A673 (cell line): Measurements from ENCODE around the gene INVS. TPM values are rescaled to one million over a fixed set of nuclear protein-coding genes. Genes with fewer than 3 reads are reported as not detected.
"Not testable (repeated sequence)": the region's sequence is repeated elsewhere in the genome, so short reads cannot be mapped to it uniquely, and the experiment has no call there.

ENCODE experiments used
- BruUV-seq: library from RNA; stranded (reverse); fragments of 400-500 nt; replicated peaks from 2 replicates; lab custom pipeline; 2021; lab: Mats Ljungman, UMichigan
- CTCF ChIA-PET: fragments of 300-600 bp; sonication (Branson Sonifier 250); formaldehyde crosslinking; loops from one replicate; lab custom pipeline; 2022; ENCODE audit warnings: antibody characterized with exemption; lab: Charles Lee
- POLR2A ChIA-PET: fragments of 300-600 bp; sonication (Branson Sonifier 250); formaldehyde crosslinking; loops from one replicate; lab custom pipeline; 2022; ENCODE audit warnings: antibody characterized with exemption; ENCODE audit not compliant: low non-redundant PET; lab: Charles Lee
- DNase-seq: peaks from one replicate; pipeline ENCODE4 v3.0.0-alpha.2; 2015; ENCODE audit warnings: low spot score
- H3K27ac ChIP-seq: fragments of 200-600 bp; sonication (generic); 2 replicates; pipeline ENCODE4 v1.5.1; 2016; ENCODE audit warnings: mixed run types, low read depth, mild to moderate bottlenecking, mixed read lengths, antibody characterized with exemption, low read length; ENCODE audit not compliant: poor library complexity, severe bottlenecking
- H3K27me3 ChIP-seq: fragments of 200-600 bp; sonication (generic); replicated peaks from 2 replicates; pipeline ENCODE4 v1.6.1; 2017; ENCODE audit warnings: mixed run types, low read depth, mild to moderate bottlenecking, mixed read lengths, antibody characterized with exemption, low read length; ENCODE audit not compliant: insufficient read depth, poor library complexity
- H3K36me3 ChIP-seq: fragments of 200-600 bp; sonication (generic); 2 replicates; pipeline ENCODE4 v1.6.1; 2016; ENCODE audit warnings: mixed run types, mild to moderate bottlenecking, mixed read lengths, antibody characterized with exemption, low read length; ENCODE audit not compliant: insufficient read depth, poor library complexity, severe bottlenecking
- H3K4me1 ChIP-seq: fragments of 200-600 bp; sonication (generic); 2 replicates; pipeline ENCODE4 v1.6.1; 2017; ENCODE audit warnings: mixed run types, mild to moderate bottlenecking, mixed read lengths, antibody characterized with exemption, low read length; ENCODE audit not compliant: insufficient read depth, poor library complexity, severe bottlenecking
- H3K4me3 ChIP-seq: fragments of 200-600 bp; sonication (generic); 2 replicates; pipeline ENCODE4 v1.5.1; 2016; ENCODE audit warnings: low read depth, mixed run types, mild to moderate bottlenecking, mixed read lengths, low read length; ENCODE audit not compliant: poor library complexity, severe bottlenecking
- H3K9me3 ChIP-seq: fragments of 200-600 bp; sonication (generic); 2 replicates; pipeline ENCODE4 v1.6.1; 2016; ENCODE audit warnings: mixed run types, low read depth, mild to moderate bottlenecking, mixed read lengths, antibody characterized with exemption, low read length; ENCODE audit not compliant: poor library complexity, severe bottlenecking
- CTCF ChIP-seq: fragments of 300-800, 200-600 bp; sonication (generic); conservative IDR thresholded peaks from 2 replicates; pipeline ENCODE4 v1.5.1; 2017; ENCODE audit warnings: low read depth, mild to moderate bottlenecking, antibody characterized with exemption, low read length, moderate library complexity, mixed read lengths
- EZH2 ChIP-seq: fragments of 200-600 bp; sonication (generic); IDR thresholded peaks from 2 replicates; pipeline ENCODE4 v1.6.1; 2017; ENCODE audit warnings: borderline replicate concordance, low read depth, mild to moderate bottlenecking, mixed read lengths, antibody characterized with exemption, low read length; ENCODE audit not compliant: poor library complexity, severe bottlenecking
- intact Hi-C: fragments of 100-400 bp; cut with micrococcal nuclease; formaldehyde crosslinking; loops from one replicate; pipeline ENCODE4 v1.10.0; 2022; ENCODE audit not compliant: unreplicated experiment
- total RNA-seq: library from RNA; stranded (reverse); gene quantifications from 2 replicates; pipeline ENCODE4 v1.2.3, GENCODE V29; 2021

Gene INVS
- total RNA-seq, 1 experiment from 2014 or later = 23.3 TPM

DNA sequence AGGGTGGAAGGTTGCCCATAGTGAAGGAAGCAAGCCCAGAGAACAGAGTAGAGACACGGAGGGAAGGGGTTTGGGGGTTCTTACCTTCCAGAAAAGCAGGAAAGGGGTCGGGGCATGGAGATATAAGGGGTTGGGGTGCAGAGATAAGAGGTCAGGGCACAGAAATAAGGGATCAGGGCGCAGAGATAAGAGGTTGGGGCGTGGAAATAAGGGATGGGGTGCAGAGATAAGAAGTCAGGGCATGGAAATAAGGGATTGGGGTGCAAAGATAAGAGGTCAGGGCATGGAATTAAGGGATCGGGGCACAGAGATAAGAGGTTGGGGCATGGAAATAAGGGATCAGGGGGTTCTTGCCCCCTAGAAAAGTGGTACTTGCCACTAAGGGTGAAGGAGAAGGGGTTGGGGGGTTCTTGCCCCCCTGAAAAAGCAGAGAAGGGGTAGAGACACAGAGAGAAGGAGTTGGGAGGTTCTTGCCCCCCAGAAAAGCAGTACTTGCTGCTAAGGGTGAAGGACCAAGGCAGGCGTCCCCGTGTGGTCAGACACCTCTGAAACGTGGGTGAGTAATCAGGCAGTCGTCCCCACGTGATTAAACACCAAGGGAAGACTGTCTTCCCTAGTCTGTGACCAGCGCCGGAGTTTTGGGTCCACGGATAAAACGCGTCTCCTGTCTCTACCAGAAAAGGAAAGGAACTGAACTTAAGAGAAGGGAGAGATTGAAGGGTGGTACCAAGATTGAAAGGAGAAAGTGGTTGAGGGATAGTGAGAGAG lies 46.3 kb downstream of the INVS start:
- H3K9me3 ChIP-seq, POLR2A ChIA-PET, BruUV-seq, H3K4me3 ChIP-seq, H3K27me3 ChIP-seq, H3K27ac ChIP-seq, H3K4me1 ChIP-seq, DNase-seq, CTCF ChIA-PET, H3K36me3 ChIP-seq: not testable (repeated sequence)
- intact Hi-C loops = loop anchor here (2.0 kb wide), 1 partner anchor 19 kb away; no protein-coding TSS in a partner anchor

DNA sequence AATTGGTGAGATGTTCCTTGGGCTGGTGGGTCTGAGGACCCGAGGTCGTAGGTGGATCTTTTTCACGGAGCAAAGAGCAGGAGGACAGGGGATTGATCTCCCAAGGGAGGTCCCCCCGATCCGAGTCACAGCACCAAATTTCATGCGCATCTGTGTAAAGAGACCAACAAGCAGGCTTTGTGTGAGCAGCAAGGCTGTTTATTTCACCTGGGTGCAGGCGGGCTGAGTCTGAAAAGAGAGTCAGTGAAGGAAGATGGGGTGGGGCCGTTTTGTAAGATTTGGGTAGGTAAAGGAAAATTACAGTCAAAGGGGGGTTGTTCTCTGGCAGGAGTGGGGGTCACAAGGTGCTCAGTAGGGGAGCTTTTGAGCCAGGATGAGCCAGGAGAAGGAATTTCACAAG lies 46.9 kb downstream of the INVS start:
- CTCF ChIA-PET, DNase-seq, H3K36me3 ChIP-seq, BruUV-seq, H3K27ac ChIP-seq, H3K27me3 ChIP-seq, H3K4me3 ChIP-seq, H3K9me3 ChIP-seq, POLR2A ChIA-PET: not testable (repeated sequence)
- H3K4me1 ChIP-seq = peaks cover 12% of the 10 kb centered on the region
- intact Hi-C loops = loop anchor here (2.0 kb wide), 1 partner anchor 19 kb away; no protein-coding TSS in a partner anchor

DNA sequence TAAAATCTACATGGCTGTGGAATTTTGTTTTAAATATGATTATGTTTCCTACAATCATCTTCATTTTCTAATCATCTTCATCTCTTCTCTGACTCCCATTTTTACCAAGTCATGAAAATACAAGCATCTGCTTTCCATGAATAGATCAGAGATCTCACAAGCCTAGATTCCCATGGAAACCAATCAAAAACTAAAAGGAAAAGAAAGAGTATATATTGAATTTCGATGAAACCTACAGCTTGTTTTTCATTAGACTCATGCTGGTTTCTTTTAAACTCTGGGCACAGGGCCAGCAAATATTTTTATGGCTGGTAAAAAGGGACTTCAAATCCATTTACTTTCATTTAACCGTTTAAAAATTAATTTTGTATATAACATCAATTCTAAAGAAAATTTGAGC lies 51.2 kb downstream of the INVS start:
- intact Hi-C loops = no loop called here
- Histone ChIP-seq H3K36me3 (no peaks in the 10 kb centered on the region), H3K4me1 (peaks cover 12% of the 10 kb centered on the region), H3K27me3 (no peaks in the 10 kb centered on the region), H3K27ac (no peak overlapping the region), H3K9me3 (no peaks in the 10 kb centered on the region), H3K4me3 (no peak overlapping the region)
- CTCF ChIA-PET = no interaction called here
- TF ChIP-seq CTCF (no peak), EZH2 (no peak)
- BruUV-seq = no TSS peak
- DNase-seq = peak; percentile 27
- POLR2A ChIA-PET = no interaction called here

- CTCF ChIA-PET = no interaction called here
Observed at GRCh38 chr9:100160021-100160420, 61.0 kb downstream of the INVS start.

More at GRCh38 chr9:100160021-100160420, 61.0 kb downstream of the INVS start:
- BruUV-seq = no TSS peak
- Histone ChIP-seq H3K4me1 (no peaks in the 10 kb centered on the region), H3K27me3 (no peaks in the 10 kb centered on the region), H3K9me3 (no peaks in the 10 kb centered on the region), H3K36me3 (no peaks in the 10 kb centered on the region), H3K27ac (no peak overlapping the region), H3K4me3 (no peak overlapping the region)
- no peak for DNase-seq
- intact Hi-C loops = no loop called here
- TF ChIP-seq EZH2 = no peak
- TF ChIP-seq CTCF = no peak
- POLR2A ChIA-PET = no interaction called here
